ENCODE measurements around the gene DUSP28.

The DUSP28 gene

DNA sequence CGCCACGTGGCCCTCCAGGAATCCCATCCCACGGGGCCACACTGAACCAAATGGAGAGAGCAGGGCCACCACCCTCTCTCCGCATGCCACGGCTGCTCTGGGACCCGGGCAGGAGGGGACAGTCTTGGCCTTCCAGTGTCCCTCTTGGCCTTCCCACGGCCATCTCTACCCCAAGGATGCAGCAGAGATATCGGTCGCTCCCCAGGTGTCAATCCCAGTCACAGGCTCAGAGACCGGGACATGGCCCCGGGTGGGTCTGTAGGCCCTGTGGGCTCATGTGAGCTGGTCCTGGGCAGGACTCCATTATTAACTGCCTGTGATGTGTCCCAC is 41.6 kb downstream of the DUSP28 start:
- DNase-seq, result peak; percentile 8

- peak; percentile 8 for DNase-seq
These were observed 42.3 kb downstream of the DUSP28 start for GRCh38 chr2:240602266-240603050.

DNA sequence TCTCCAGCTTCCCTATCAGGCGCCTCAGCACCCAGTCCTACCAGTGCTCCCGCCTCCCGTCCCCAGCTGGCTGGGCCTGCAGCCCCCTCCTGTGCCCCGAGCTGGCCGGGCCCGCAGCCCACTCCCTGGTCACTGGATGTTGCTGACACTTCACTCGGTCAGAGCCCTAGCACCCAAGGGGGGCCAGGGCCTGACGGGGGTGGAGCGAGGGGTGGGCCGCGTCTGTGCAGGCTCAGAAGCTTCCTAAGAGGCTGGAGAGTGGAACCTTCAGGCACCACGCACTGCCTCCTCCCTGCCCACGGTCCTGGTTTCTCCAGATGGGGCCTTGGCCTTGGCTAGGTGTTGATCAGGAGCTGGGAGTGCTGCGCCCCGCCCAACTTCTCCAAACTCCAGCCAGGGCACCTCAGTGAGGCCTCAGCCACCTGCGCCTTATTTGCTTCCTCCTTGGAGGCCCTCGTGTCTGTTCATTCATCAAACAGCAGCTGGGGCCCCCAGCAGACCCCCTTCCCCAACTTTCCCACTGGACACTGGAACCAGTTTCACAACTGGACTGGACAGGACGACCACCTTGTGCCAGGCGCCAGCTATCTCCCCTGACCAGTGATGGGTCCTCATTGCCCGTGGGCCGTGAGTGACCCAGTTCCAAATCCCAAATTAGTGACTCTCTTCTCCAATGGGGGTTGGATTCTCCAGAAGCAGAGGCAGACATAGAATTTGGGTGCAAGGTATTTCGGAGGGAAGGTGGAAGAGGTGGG is 43.1 kb downstream of the DUSP28 start:
- DNase-seq, result peak; percentile 11

DNA sequence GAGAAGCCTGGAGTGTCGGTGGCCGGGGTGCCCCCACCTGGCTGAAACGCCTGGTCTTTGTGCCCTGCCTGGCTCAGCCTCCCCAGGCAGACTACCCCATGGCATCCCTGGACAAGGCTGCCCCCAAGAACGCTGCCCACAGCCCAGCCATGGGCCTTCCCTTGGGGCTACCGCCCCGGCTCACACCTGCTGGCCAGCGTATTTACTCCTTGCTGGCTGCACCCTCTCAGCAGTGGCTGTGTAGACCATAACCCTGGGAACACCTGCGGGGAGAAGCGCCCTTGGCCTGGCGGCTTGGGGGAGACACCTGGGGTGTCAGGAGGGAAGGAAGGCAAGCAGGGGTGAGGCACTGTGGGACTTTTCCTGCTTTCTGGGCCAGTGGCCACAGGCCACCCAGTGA is 43.7 kb downstream of the DUSP28 start:
- DNase-seq, result peak; percentile 14

DNA sequence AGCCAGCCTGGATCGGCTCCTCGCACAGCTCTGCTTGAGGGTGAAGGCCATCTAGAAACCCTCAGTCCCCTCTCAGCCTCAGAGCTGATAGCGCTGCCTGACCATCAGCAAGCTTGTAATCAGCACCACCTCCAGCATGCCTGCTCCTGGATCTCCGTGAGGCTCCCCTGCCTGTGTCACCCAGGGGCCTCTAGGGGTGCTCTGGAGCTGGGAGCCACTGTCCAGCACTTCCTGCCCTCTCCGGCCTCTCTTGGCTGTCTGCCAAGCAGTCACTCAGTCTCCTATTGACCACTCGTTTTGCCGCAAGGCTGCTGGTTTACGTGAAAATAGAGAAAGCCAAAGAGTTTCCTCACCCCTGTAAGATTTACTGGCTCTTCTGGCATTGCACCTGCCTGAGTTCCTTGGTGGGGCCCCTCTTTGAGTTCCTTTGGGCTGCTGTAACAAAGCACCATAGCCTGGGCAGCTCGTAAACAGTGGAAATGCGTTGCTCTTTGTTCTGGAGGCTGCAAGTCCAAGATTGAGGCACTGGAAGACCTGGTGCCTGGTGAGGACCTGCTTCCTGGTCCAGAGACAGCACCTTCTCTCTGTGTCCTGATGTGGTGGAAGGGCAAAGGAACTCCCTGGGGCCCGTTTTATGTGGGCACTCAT is 44.3 kb downstream of the DUSP28 start:
- DNase-seq, result peak; percentile 13

DNA sequence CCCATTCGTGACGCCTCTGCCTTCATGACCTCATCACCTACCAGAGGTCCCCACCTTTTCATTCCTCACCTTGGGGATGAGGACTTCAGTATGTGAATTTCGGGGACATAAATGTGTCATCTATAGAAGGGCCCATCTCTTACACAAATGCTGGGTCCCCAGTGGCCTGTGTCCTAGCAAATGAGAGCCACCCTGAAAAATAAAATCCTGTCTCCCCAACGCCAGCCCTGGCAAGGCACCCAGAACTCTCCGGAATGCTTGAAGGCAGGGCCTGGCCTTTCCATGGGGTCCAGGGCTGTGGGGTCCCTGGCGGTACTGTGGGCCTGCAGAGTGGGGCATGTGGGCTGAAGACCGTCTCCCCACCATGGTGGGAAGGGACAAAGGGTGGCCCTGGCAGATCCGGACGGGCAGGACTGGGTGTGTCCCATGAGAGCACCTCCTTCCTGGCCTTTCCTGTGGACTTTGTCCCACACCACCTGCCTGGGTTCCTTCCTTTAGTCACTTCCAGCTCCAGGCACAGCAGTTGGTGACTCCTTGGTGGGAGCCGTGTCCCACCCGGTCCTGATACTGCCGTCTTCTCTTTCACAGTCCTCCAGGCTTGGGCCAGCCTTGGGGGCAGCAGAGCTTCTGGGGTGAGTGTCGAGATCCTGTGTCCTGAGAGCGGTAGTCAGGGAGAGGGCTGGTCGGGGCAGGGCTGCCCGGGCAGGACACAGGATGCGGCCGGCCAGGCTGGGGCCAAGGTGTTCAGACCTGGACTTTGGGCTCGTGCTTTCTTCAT is 45.0 kb downstream of the DUSP28 start:
- peak; percentile 9 for DNase-seq

DNA sequence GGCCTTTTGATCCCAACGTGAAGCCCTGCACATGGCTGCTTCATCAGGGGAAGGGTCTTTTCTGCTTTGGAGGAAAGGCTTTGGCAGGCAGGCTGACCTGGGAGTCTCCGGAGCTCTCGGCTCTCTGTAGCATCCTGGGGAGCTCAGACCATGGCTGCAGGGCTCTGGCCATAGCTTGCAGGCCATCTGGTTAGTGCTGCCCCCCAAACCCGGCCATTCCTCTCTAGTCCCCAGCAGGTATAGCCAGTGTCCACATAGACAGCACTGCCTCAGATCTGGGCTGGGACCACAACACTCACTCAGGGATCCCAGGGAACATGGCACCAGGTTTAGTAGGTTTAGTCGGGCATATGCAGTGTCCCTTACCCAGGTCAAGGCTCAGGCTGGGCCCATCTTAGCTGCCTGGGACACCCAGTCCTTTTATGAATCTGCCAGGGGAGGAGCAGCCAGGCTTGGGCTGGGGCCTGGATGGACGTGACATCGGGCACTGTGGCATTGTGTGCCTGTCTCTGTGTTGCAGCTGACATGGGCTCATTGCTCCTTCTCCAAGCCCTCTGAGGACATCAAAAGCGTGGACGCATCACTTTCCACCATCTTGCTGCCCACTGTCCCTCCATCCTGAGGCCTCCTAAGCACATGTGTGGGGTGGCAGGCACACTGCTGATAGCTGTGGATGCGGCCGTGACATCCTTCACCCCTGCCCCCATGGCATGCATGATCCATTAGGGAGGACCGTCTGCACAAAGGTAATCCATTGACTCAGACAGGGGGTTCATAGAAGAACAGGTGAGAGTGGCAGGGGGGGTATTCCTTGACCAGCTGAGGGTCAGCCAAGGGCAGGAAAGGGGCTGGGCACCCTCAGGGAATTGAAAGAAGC is 45.9 kb downstream of the DUSP28 start:
- DNase-seq, result peak; percentile 9

DNA sequence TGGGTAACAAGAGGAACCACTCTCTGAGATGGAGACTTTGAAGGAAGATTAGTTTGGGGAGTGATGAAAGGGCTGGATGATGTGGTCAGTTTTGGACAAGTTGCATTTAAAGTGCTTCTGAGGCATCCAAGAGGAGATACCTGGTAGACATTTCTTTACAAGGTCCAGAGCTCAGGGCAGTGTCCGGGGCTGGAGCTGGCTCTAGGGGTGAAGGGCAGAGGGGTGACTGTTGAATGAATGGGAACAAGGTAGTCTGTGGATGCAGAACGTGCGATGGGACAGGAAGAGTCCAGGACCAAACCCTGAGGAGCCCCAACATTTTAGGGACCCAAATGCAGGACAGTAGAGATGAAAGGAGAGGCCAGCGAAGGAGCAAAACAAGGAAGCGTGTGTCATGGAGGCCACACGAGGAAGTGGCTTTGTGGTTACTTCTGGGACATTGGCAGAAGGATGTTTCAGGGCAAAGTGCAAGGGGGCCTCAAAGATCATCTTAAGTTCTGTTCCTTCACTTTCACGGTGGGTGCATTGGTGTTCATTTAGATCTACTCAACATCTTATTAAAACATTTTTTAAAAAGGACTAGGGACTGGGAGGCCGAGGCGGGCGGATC is 51.5 kb downstream of the DUSP28 start:
- DNase-seq, result no peak

All from activated CD8-positive, alpha-beta memory T cell treated with anti-CD3 and anti-CD28 coated beads, Interleukin-2, amount 50 U/mL, for 4 hours (primary cell).